Naive thymus-derived CD8-positive, alpha-beta T cell (primary cell): ENCODE measurements around the gene GNA12. TPM values are rescaled to one million over a fixed set of nuclear protein-coding genes. Genes with fewer than 3 reads are reported as not detected.
A peak's percentile ranks its signal among the peaks of the same experiment; 100 is the strongest.

Experiments used
- ATAC-seq, 2 donors: fragments of 150-1000 bp; cut with Tn5 transposase in 1 of 2; sonication (Bioruptor Pico), chemical (Tn5 transposase) in 1 of 2; 1 replicate in 1 of 2; 2 replicates in 1 of 2; pipeline ENCODE4 v1.10.0; 2021; ENCODE audit warnings: mild to moderate bottlenecking in 2 of 2, moderate library complexity in 2 of 2
- POLR2A ChIA-PET: fragments of 350-600 bp; sonication (Branson Sonifier 250); formaldehyde crosslinking; loops from one replicate; lab custom pipeline; 2021; ENCODE audit warnings: antibody characterized with exemption; lab: Charles Lee
- DNase-seq, 10 donors: peaks; one replicate each; pipeline versions ENCODE4 v3.0.0 to v3.0.0-alpha.2; 2020 to 2022
- H3K27ac Mint-ChIP-seq, 10 donors: one replicate each; pipeline ENCODE4 v1.8.0; 2020 to 2022; ENCODE audit warnings: mild to moderate bottlenecking in 10 of 10, mixed read lengths in 10 of 10, moderate library complexity in 4 of 10, inconsistent platforms in 1 of 10
- H3K27me3 Mint-ChIP-seq, 5 donors: one replicate each; pipeline ENCODE4 v1.8.0; 2021 to 2022; ENCODE audit warnings: mixed read lengths in 5 of 5
- H3K36me3 Mint-ChIP-seq, 3 donors: one replicate each; pipeline ENCODE4 v1.8.0; 2020 to 2022; ENCODE audit warnings: mixed read lengths in 3 of 3, mild to moderate bottlenecking in 2 of 3, inconsistent platforms in 1 of 3
- H3K4me1 Mint-ChIP-seq, 4 donors: one replicate each; pipeline ENCODE4 v1.8.0; 2021 to 2022; ENCODE audit warnings: mixed read lengths in 4 of 4
- H3K4me3 Mint-ChIP-seq, 10 donors: one replicate each; pipeline ENCODE4 v1.8.0; 2020 to 2022; ENCODE audit warnings: mild to moderate bottlenecking in 10 of 10, mixed read lengths in 10 of 10, moderate library complexity in 6 of 10, inconsistent platforms in 1 of 10
- H3K9me3 Mint-ChIP-seq, 9 donors: one replicate each; pipeline ENCODE4 v1.8.0; 2020 to 2022; ENCODE audit warnings: mixed read lengths in 9 of 9, mild to moderate bottlenecking in 3 of 9, inconsistent platforms in 1 of 9, moderate library complexity in 1 of 9
- polyA plus RNA-seq, 3 donors: library from polyadenylated mRNA; unstranded; fragments of 300-500 nt; fragmentation: Illumina TruSeq; gene quantifications; one replicate each; pipeline ENCODE4 v1.2.3, GENCODE V29; 2021
- total RNA-seq, 8 experiments: library from RNA in 2 of 8; stranded (reverse) in 2 of 8; gene quantifications; one replicate each; pipeline ENCODE4 v1.2.3 and lab custom pipeline; 2021 to 2026

GNA12 gene
- total and polyA plus RNA-seq, 5 experiments from 2014 or later: 4.6 to 21.4 (median 13.7) TPM

- Mint-ChIP-seq H3K36me3 (peaks cover 9 to 26% (median 17%) of the 10 kb centered on the region in 3 donors), H3K4me3 (no peak overlapping the region), H3K27me3 (no peaks in the 10 kb centered on the region), H3K4me1 (peaks cover 4 to 36% (median 18%) of the 10 kb centered on the region in 4 donors), H3K27ac (no peak overlapping the region), H3K9me3 (no peaks in the 10 kb centered on the region)
- POLR2A ChIA-PET: interaction anchor here (0.8 kb wide), 1 partner anchor 14 kb away, joined by 3 read pairs; no protein-coding TSS in a partner anchor
- DNase-seq: no peak
- ATAC-seq: no peak
These were observed 13.3 kb downstream of the GNA12 start for GRCh38 chr7:2830609-2831376.

DNA sequence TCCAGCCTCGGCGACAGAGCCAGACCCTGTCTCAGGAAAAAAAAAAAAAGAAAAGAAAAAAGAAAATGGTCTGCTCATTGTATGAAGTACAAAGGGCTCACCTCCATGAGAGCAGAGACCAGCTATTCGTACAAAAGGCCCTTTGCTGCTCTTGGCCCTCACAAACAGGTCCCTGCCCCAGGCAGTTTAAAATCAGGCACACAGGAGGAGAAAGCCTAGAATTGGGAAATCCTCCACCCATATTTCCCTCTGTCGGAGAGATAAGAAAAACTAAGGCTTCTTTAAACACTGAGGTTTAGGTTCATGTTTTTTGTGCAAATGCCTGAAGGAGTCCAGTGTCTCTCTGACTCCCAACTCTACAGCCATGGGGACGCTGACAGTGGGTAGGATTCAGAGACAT lies 15.1 kb downstream of the GNA12 start:
- no peaks in the 10 kb centered on the region for H3K9me3 Mint-ChIP-seq
- H3K27ac Mint-ChIP-seq: peak overlapping the region in 1 of 10 donors; percentile 34
- peaks cover 19 to 45% (median 28%) of the 10 kb centered on the region in 4 donors for H3K4me1 Mint-ChIP-seq
- H3K36me3 Mint-ChIP-seq: peaks cover 0 to 16% (median 9%) of the 10 kb centered on the region in 3 donors
- no peak overlapping the region for H3K4me3 Mint-ChIP-seq
- H3K27me3 Mint-ChIP-seq: no peaks in the 10 kb centered on the region
- POLR2A ChIA-PET: no interaction called here
- ATAC-seq (no peak), DNase-seq (no peak)

- no peak for DNase-seq
- H3K4me1 Mint-ChIP-seq: peaks cover 27 to 46% (median 35%) of the 10 kb centered on the region in 4 donors
- peaks cover 0 to 9% (median 6%) of the 10 kb centered on the region in 3 donors for H3K36me3 Mint-ChIP-seq
- H3K4me3 Mint-ChIP-seq: no peak overlapping the region
- POLR2A ChIA-PET: no interaction called here
- peak overlapping the region in 1 of 10 donors; percentile 61 for H3K27ac Mint-ChIP-seq
- ATAC-seq: no peak
- H3K27me3 Mint-ChIP-seq: no peaks in the 10 kb centered on the region
- no peaks in the 10 kb centered on the region for H3K9me3 Mint-ChIP-seq
These were observed 17.3 kb downstream of the GNA12 start for GRCh38 chr7:2826771-2827170.

GRCh38 chr7:2825559-2826227 lies 18.4 kb downstream of the GNA12 start:
- no peak for DNase-seq
- peaks cover 29 to 53% (median 41%) of the 10 kb centered on the region in 4 donors for H3K4me1 Mint-ChIP-seq

GRCh38 chr7:2824678-2825461 lies 19.2 kb downstream of the GNA12 start:
- no peaks in the 10 kb centered on the region for H3K27me3 Mint-ChIP-seq
- H3K36me3 Mint-ChIP-seq: peaks cover 0 to 6% (median 6%) of the 10 kb centered on the region in 3 donors
- peaks cover 29 to 50% (median 43%) of the 10 kb centered on the region in 4 donors for H3K4me1 Mint-ChIP-seq
- H3K27ac Mint-ChIP-seq: peak overlapping the region in 4 of 10 donors; percentile 23 to 60 (median 38)
- ATAC-seq (no peak), DNase-seq (no peak)
- POLR2A ChIA-PET: interaction anchor here (0.5 kb wide), 1 partner anchor 13 kb away, joined by 3 read pairs; no protein-coding TSS in a partner anchor
- no peaks in the 10 kb centered on the region for H3K9me3 Mint-ChIP-seq
- no peak overlapping the region for H3K4me3 Mint-ChIP-seq

More at GRCh38 chr7:2825559-2826227, 18.4 kb downstream of the GNA12 start:
- H3K27me3 Mint-ChIP-seq: no peaks in the 10 kb centered on the region
- peaks cover 0 to 9% (median 6%) of the 10 kb centered on the region in 3 donors for H3K36me3 Mint-ChIP-seq
- H3K27ac Mint-ChIP-seq: peak overlapping the region in 2 of 10 donors; percentile 13 to 32
- no peaks in the 10 kb centered on the region for H3K9me3 Mint-ChIP-seq
- no peak overlapping the region for H3K4me3 Mint-ChIP-seq
- ATAC-seq: no peak
- POLR2A ChIA-PET: interaction anchor here (0.5 kb wide), 1 partner anchor 14 kb away, joined by 3 read pairs; no protein-coding TSS in a partner anchor

GRCh38 chr7:2824026-2824677 lies 20.0 kb downstream of the GNA12 start:
- Mint-ChIP-seq H3K4me3 (no peak overlapping the region), H3K9me3 (no peaks in the 10 kb centered on the region), H3K4me1 (peaks cover 29 to 55% (median 44%) of the 10 kb centered on the region in 4 donors), H3K36me3 (peaks cover 0 to 5% (median 4%) of the 10 kb centered on the region in 3 donors), H3K27ac (peak overlapping the region in 1 of 10 donors; percentile 53), H3K27me3 (no peaks in the 10 kb centered on the region)
- DNase-seq (no peak), ATAC-seq (no peak)
- POLR2A ChIA-PET: no interaction called here

- H3K27ac Mint-ChIP-seq: no peak overlapping the region
- peaks cover 29 to 60% (median 44%) of the 10 kb centered on the region in 4 donors for H3K4me1 Mint-ChIP-seq
- POLR2A ChIA-PET: no interaction called here
- DNase-seq (no peak), ATAC-seq (no peak)
- H3K27me3 Mint-ChIP-seq: no peaks in the 10 kb centered on the region
- no peak overlapping the region for H3K4me3 Mint-ChIP-seq
- no peaks in the 10 kb centered on the region for H3K9me3 Mint-ChIP-seq
- H3K36me3 Mint-ChIP-seq: peaks cover 0 to 5% (median 2%) of the 10 kb centered on the region in 3 donors
These were observed 21.0 kb downstream of the GNA12 start for GRCh38 chr7:2823130-2823529.

GRCh38 chr7:2821842-2822507 lies 22.1 kb downstream of the GNA12 start:
- POLR2A ChIA-PET: no interaction called here
- no peak for ATAC-seq
- H3K27ac Mint-ChIP-seq: peak overlapping the region in 1 of 10 donors; percentile 47

DNA sequence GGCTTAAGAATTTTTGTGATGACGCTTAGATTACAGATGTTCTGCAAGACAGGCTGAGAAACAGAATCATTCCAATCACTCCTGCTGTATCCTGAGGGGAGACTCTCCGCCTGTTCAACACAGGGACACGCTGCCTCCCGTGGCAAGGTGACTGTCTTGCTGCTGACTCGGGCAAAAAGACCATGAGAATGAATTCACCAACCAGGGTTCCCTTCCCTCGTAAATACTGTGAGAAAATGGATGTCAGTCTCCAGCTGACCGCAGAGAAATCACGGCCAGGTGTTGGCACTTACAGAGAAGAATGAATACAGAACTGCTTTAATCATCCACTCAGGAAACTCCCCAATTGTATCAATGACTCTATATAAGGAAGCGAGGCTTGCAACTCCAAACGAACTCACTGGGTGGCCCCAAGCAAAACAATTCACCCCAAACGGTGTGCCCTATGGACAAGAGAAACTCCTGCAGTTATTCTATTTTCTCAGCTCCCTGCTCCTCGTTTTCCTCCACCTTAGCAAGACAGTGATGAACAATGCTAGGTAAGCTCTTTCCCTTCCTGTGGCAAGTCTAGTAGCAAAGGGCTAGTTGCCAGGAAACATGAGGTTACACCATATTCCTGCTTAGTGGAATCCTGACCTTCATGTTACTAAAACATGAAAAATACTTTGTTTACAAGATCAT lies 22.8 kb downstream of the GNA12 start:
- Mint-ChIP-seq H3K9me3 (no peaks in the 10 kb centered on the region), H3K27ac (peak overlapping the region in 2 of 10 donors; percentile 11 to 35), H3K4me1 (peaks cover 28 to 50% (median 39%) of the 10 kb centered on the region in 4 donors), H3K4me3 (no peak overlapping the region), H3K36me3 (peaks cover 0 to 5% (median 2%) of the 10 kb centered on the region in 3 donors), H3K27me3 (no peaks in the 10 kb centered on the region)
- POLR2A ChIA-PET: no interaction called here
- ATAC-seq (peak in 1 of 2 donors; percentile 27), DNase-seq (no peak)

More at GRCh38 chr7:2821842-2822507, 22.1 kb downstream of the GNA12 start:
- Mint-ChIP-seq H3K4me3 (no peak overlapping the region), H3K9me3 (no peaks in the 10 kb centered on the region), H3K4me1 (peaks cover 28 to 57% (median 43%) of the 10 kb centered on the region in 4 donors), H3K36me3 (peaks cover 0 to 5% (median 2%) of the 10 kb centered on the region in 3 donors), H3K27me3 (no peaks in the 10 kb centered on the region)
- DNase-seq: no peak

- Mint-ChIP-seq H3K27me3 (no peaks in the 10 kb centered on the region), H3K4me3 (no peak overlapping the region), H3K9me3 (no peaks in the 10 kb centered on the region), H3K36me3 (peaks cover 0 to 5% (median 2%) of the 10 kb centered on the region in 3 donors), H3K4me1 (peaks cover 30 to 49% (median 39%) of the 10 kb centered on the region in 4 donors), H3K27ac (no peak overlapping the region)
- ATAC-seq (no peak), DNase-seq (no peak)
- POLR2A ChIA-PET: no interaction called here
These were observed 23.6 kb downstream of the GNA12 start for GRCh38 chr7:2820508-2820934.

- H3K36me3 Mint-ChIP-seq: peaks cover 0 to 5% (median 2%) of the 10 kb centered on the region in 3 donors
- ATAC-seq: no peak
- POLR2A ChIA-PET: no interaction called here
These were observed 24.1 kb downstream of the GNA12 start for GRCh38 chr7:2819954-2820397.

More at GRCh38 chr7:2819954-2820397, 24.1 kb downstream of the GNA12 start:
- no peak for DNase-seq
- no peak overlapping the region for H3K27ac Mint-ChIP-seq
- no peak overlapping the region for H3K4me3 Mint-ChIP-seq
- no peaks in the 10 kb centered on the region for H3K9me3 Mint-ChIP-seq
- H3K27me3 Mint-ChIP-seq: no peaks in the 10 kb centered on the region
- peaks cover 25 to 46% (median 34%) of the 10 kb centered on the region in 4 donors for H3K4me1 Mint-ChIP-seq
